LNCAP (cell line): ENCODE results near the gene FTCDNL1.

Experiments
- CTCF ChIP-seq: fragments of 450-650 bp; IDR thresholded peaks from 2 replicates; pipeline ENCODE4 v1.5.1; 2017; ENCODE audit warnings: mild to moderate bottlenecking

FTCDNL1 gene

GRCh38 chr2:199717587-199717907 is 133.4 kb downstream of the FTCDNL1 start:
- TF ChIP-seq CTCF: no peak

- no peak for TF ChIP-seq CTCF
These were observed 134.0 kb downstream of the FTCDNL1 start for GRCh38 chr2:199716807-199717586.

- no peak for TF ChIP-seq CTCF
These were observed 137.2 kb downstream of the FTCDNL1 start for GRCh38 chr2:199713746-199714145.

GRCh38 chr2:199710551-199710950 is 140.4 kb downstream of the FTCDNL1 start:
- TF ChIP-seq CTCF: no peak
